CD4-positive, alpha-beta T cell (primary cell): ENCODE data around the gene IQCF5. TPM values are rescaled to one million over a fixed set of nuclear protein-coding genes. Genes with fewer than 3 reads are reported as not detected.
"Not testable (repeated sequence)": the region's sequence is repeated elsewhere in the genome, so short reads cannot be mapped to it uniquely, and the experiment has no call there.

Experiments
- ATAC-seq: fragments of 200-7000 bp; cut with Tn5 transposase; one replicate; pipeline ENCODE4 v1.10.0; 2022; ENCODE audit warnings: mild to moderate bottlenecking; ENCODE audit not compliant: poor library complexity
- CTCF ChIA-PET: fragments of 350-600 bp; sonication (Branson Sonifier 250); formaldehyde crosslinking; loops from one replicate; lab custom pipeline; 2021; ENCODE audit warnings: antibody characterized with exemption, inconsistent platforms; lab: Charles Lee
- POLR2A ChIA-PET: fragments of 350-600 bp; sonication (Branson Sonifier 250); formaldehyde crosslinking; loops from one replicate; lab custom pipeline; 2021; ENCODE audit warnings: antibody characterized with exemption, inconsistent platforms; lab: Charles Lee
- DNase-seq, 14 experiments: peaks; one replicate each; pipeline ENCODE4 v3.0.0-alpha.2; 2013 to 2020; ENCODE audit warnings: mixed read lengths in 2 of 14
- H3K27ac ChIP-seq, 2 donors: one replicate each; pipeline versions ENCODE4 v1.5.1 to v1.7.0; 2013; ENCODE audit warnings: low read length in 2 of 2, low read depth in 1 of 2, mild to moderate bottlenecking in 1 of 2
- H3K27me3 ChIP-seq, 2 experiments: 1 replicate in 1 of 2; 2 replicates in 1 of 2; pipeline versions ENCODE4 v1.6.1 to v1.7.0; 2013; ENCODE audit warnings: low read length in 2 of 2, control low read depth in 1 of 2, mild to moderate bottlenecking in 1 of 2, moderate library complexity in 1 of 2; ENCODE audit not compliant: insufficient read depth in 2 of 2, control insufficient read depth in 1 of 2
- H3K36me3 ChIP-seq: one replicate; pipeline ENCODE4 v1.6.1; 2013; ENCODE audit warnings: low read length, control low read depth; ENCODE audit not compliant: insufficient read depth
- H3K4me1 ChIP-seq: one replicate; pipeline ENCODE4 v1.6.1; 2013; ENCODE audit warnings: low read length, control low read depth; ENCODE audit not compliant: insufficient read depth
- H3K4me3 ChIP-seq: one replicate; pipeline ENCODE4 v1.5.1; 2013; ENCODE audit warnings: mild to moderate bottlenecking, low read length, moderate library complexity
- H3K9me3 ChIP-seq, 2 experiments: 1 replicate in 1 of 2; 2 replicates in 1 of 2; pipeline versions ENCODE4 v1.6.1 to v1.7.0; 2013; ENCODE audit warnings: low read length in 2 of 2, mild to moderate bottlenecking in 2 of 2, control low read depth in 1 of 2, moderate library complexity in 1 of 2; ENCODE audit not compliant: control insufficient read depth in 1 of 2, insufficient read depth in 1 of 2
- H3K27ac Mint-ChIP-seq: one replicate; pipeline ENCODE4 v1.8.0; 2020; ENCODE audit warnings: mixed read lengths
- H3K27me3 Mint-ChIP-seq: one replicate; pipeline ENCODE4 v1.8.0; 2021; ENCODE audit warnings: mixed read lengths
- H3K36me3 Mint-ChIP-seq: one replicate; pipeline ENCODE4 v1.8.0; 2021; ENCODE audit warnings: low read depth, mixed read lengths
- H3K4me1 Mint-ChIP-seq: one replicate; pipeline ENCODE4 v1.8.0; 2021; ENCODE audit warnings: low read depth, mixed read lengths
- H3K4me3 Mint-ChIP-seq: one replicate; pipeline ENCODE4 v1.8.0; 2020; ENCODE audit warnings: mild to moderate bottlenecking, mixed read lengths
- H3K9me3 Mint-ChIP-seq: one replicate; pipeline ENCODE4 v1.8.0; 2020; ENCODE audit warnings: mixed read lengths
- intact Hi-C, 2 experiments: fragments of 100-400 bp; cut with DNase I in 1 of 2; cut with micrococcal nuclease in 1 of 2; formaldehyde crosslinking; loops; one replicate each; pipeline versions ENCODE4 v1.15.1 to v1.9.0; 2023 to 2025; cut with DNase I, micrococcal nuclease
- total RNA-seq, 174 experiments: library from RNA in 2 of 174; stranded (reverse) in 2 of 174; gene quantifications; one replicate each; pipeline ENCODE4 v1.2.3 and lab custom pipeline; 2021 to 2026
- TF ChIP-seq, protein P1 (sequence below): fragments of 200-600 bp; IDR thresholded peaks from one replicate; pipeline ENCODE4 v1.8.0; 2022; ENCODE audit warnings: antibody characterized with exemption, mild to moderate bottlenecking

IQCF5 gene
- total RNA-seq, 2 experiments from 2014 or later: not detected

DNA sequence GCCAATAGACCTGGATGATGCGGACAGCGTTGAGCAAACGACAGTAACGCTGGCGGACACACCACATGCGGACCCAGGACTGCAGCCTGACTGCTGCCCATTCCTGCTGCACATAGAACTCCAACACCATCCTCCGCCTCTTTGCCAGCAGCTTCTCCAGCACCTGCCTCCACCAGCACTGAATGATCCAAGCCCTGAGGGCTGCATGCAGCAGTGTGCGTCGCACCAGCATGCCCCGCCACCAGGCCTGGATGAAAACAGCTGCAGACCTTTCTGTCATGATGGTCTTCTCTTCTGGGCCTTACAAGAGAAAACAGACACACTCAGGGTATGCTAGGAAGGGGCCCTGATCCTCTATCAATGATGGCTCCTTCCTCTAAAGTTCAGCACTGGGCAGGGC lies 1.5 kb downstream of the IQCF5 start:
- Histone ChIP-seq H3K27ac (no peak overlapping the region), H3K4me3 (no peak overlapping the region), H3K4me1 (no peaks in the 10 kb centered on the region), H3K36me3 (no peaks in the 10 kb centered on the region), H3K27me3 (peaks cover 2 to 8% of the 10 kb centered on the region in 2 experiments), H3K9me3 (no peaks in the 10 kb centered on the region)
- Mint-ChIP-seq H3K9me3 (no peaks in the 10 kb centered on the region), H3K27me3 (peaks cover 26% of the 10 kb centered on the region), H3K4me1 (no peaks in the 10 kb centered on the region), H3K36me3 (no peaks in the 10 kb centered on the region), H3K27ac (no peak overlapping the region), H3K4me3 (no peak overlapping the region)
- ChIA-PET POLR2A (no interaction called here), CTCF (no interaction called here)
- TF ChIP-seq, protein P1, sequence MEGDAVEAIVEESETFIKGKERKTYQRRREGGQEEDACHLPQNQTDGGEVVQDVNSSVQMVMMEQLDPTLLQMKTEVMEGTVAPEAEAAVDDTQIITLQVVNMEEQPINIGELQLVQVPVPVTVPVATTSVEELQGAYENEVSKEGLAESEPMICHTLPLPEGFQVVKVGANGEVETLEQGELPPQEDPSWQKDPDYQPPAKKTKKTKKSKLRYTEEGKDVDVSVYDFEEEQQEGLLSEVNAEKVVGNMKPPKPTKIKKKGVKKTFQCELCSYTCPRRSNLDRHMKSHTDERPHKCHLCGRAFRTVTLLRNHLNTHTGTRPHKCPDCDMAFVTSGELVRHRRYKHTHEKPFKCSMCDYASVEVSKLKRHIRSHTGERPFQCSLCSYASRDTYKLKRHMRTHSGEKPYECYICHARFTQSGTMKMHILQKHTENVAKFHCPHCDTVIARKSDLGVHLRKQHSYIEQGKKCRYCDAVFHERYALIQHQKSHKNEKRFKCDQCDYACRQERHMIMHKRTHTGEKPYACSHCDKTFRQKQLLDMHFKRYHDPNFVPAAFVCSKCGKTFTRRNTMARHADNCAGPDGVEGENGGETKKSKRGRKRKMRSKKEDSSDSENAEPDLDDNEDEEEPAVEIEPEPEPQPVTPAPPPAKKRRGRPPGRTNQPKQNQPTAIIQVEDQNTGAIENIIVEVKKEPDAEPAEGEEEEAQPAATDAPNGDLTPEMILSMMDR: no peak
- intact Hi-C loops: no loop called here
- ATAC-seq: no peak
- no peak for DNase-seq

DNA sequence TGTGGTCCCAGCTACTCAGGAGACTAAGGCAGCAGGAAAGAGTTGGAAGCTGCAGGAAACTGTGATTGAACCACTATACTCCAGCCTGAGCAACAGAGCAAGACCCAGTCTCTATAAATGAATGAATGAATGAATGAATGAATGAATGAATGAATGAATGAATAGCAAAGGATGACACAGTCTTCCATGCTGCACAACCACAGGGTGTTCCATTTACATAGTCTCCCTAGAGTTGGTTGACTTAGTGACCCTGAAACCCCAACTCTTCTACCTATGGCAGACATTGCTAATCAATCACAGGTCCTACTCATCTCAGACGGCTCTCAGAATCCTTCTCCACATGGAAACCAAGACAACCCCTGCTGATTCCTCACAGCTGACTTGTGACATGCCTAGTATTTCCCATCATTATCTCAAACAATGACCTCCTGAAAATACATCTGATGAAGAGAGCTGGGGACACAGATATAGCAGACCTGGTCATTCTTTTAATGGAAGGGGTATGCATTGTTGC lies 2.1 kb downstream of the IQCF5 start:
- TF ChIP-seq, protein P1: no peak
- Histone ChIP-seq H3K9me3 (no peaks in the 10 kb centered on the region), H3K36me3 (no peaks in the 10 kb centered on the region), H3K27me3 (peaks cover 0 to 8% of the 10 kb centered on the region in 2 experiments), H3K4me3 (no peak overlapping the region), H3K4me1 (no peaks in the 10 kb centered on the region), H3K27ac (no peak overlapping the region)
- Mint-ChIP-seq H3K27me3 (peaks cover 25% of the 10 kb centered on the region), H3K9me3 (no peaks in the 10 kb centered on the region), H3K27ac (no peak overlapping the region), H3K4me1 (no peaks in the 10 kb centered on the region), H3K36me3 (no peaks in the 10 kb centered on the region), H3K4me3 (no peak overlapping the region)
- ATAC-seq: no peak
- POLR2A ChIA-PET: no interaction called here
- intact Hi-C loops: no loop called here
- no peak for DNase-seq
- CTCF ChIA-PET: no interaction called here

DNA sequence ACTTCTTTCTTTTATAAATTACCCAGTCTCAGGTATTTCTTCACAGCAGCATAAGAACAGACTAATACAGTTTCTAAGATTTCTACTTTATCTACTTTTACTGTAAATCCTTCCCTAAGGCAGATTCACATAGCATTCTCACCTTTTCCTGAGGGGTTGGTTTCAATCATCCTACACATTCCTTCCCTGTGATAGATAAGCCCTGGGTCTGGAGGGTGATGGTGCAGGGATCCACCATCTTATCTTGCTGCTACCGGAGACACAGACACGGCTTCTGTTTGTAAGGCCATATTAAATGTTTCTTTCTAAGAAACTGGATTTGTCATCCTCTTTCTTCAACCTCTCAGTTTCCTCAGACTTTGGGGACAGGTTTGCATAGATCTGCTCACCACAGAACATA lies 6.1 kb downstream of the IQCF5 start:
- H3K36me3 ChIP-seq: no peaks in the 10 kb centered on the region
- H3K4me1 ChIP-seq: no peaks in the 10 kb centered on the region
- no peaks in the 10 kb centered on the region for H3K36me3 Mint-ChIP-seq
- intact Hi-C loops: no loop called here
- TF ChIP-seq, protein P1: no peak
- H3K9me3 Mint-ChIP-seq: no peaks in the 10 kb centered on the region
- peaks cover 0 to 8% of the 10 kb centered on the region in 2 experiments for H3K27me3 ChIP-seq
- H3K4me1 Mint-ChIP-seq: no peaks in the 10 kb centered on the region
- DNase-seq (no peak), ATAC-seq (no peak)
- H3K4me3 ChIP-seq: no peak overlapping the region
- no peak overlapping the region for H3K27ac Mint-ChIP-seq
- ChIA-PET CTCF (no interaction called here), POLR2A (no interaction called here)
- peaks cover 27% of the 10 kb centered on the region for H3K27me3 Mint-ChIP-seq
- H3K9me3 ChIP-seq: no peaks in the 10 kb centered on the region
- no peak overlapping the region for H3K4me3 Mint-ChIP-seq
- H3K27ac ChIP-seq: no peak overlapping the region

DNA sequence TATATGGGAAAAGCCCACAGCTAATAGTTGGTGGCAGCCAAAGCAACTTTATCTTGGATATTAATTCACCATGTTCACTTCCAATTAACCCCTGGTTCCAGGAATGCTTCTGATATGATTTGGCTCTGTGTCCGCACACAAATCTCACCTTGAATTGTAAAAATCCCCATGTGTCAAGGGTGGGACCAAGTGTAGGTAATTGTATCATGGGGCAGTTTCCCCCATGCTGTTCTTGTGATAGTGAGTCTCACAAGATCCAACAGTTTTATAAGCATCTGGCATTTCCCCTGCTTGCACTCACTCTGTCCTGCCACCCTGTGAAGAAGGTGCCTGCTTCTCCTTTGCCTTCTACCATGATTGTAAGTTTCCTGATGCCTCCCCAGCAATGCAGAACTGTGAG lies 6.5 kb downstream of the IQCF5 start:
- H3K27me3 ChIP-seq, H3K4me1 ChIP-seq, H3K9me3 ChIP-seq, H3K4me3 Mint-ChIP-seq, H3K4me3 ChIP-seq, H3K27ac Mint-ChIP-seq, H3K9me3 Mint-ChIP-seq, H3K4me1 Mint-ChIP-seq, CTCF ChIA-PET, intact Hi-C loops, H3K36me3 ChIP-seq, DNase-seq, H3K36me3 Mint-ChIP-seq, ATAC-seq, POLR2A ChIA-PET, H3K27ac ChIP-seq: not testable (repeated sequence)
- peaks cover 27% of the 10 kb centered on the region for H3K27me3 Mint-ChIP-seq
